HEK293 (cell line): ENCODE measurements around the gene SLC48A1.

Experiments
- AEBP2 ChIP-seq: fragments of 450-650 bp; formaldehyde crosslinking; IDR thresholded peaks from 2 replicates; pipeline ENCODE4 v1.5.1; 2016; ENCODE audit warnings: missing biosample characterization, missing genetic modification characterization, borderline replicate concordance
- ATF2 ChIP-seq: fragments of 450-650 bp; formaldehyde crosslinking; IDR thresholded peaks from 2 replicates; pipeline ENCODE4 v1.5.1; 2016; ENCODE audit warnings: missing biosample characterization, missing genetic modification characterization, low read depth
- CTCF ChIP-seq: fragments of 450-650 bp; formaldehyde crosslinking; IDR thresholded peaks from 2 replicates; pipeline ENCODE4 v1.5.1; 2016; ENCODE audit warnings: missing biosample characterization, missing genetic modification characterization
- KLF8 ChIP-seq: fragments of 450-650 bp; formaldehyde crosslinking; IDR thresholded peaks from 2 replicates; pipeline ENCODE4 v1.5.1; 2016; ENCODE audit warnings: missing biosample characterization, missing genetic modification characterization
- PRDM4 ChIP-seq: fragments of 450-650 bp; formaldehyde crosslinking; IDR thresholded peaks from 2 replicates; pipeline ENCODE4 v1.5.1; 2017; ENCODE audit warnings: missing biosample characterization, missing genetic modification characterization
- TCF7L2 ChIP-seq: IDR thresholded peaks from 2 replicates; pipeline ENCODE4 v1.6.1; 2011; ENCODE audit warnings: low read depth, mild to moderate bottlenecking, inconsistent platforms, low read length, moderate library complexity, borderline replicate concordance
- ZNF10 ChIP-seq: fragments of 450-650 bp; formaldehyde crosslinking; IDR thresholded peaks from 2 replicates; pipeline ENCODE4 v1.5.1; 2017; ENCODE audit warnings: missing biosample characterization, missing genetic modification characterization
- ZNF146 ChIP-seq: fragments of 450-650 bp; formaldehyde crosslinking; IDR thresholded peaks from 2 replicates; pipeline ENCODE4 v1.5.1; 2016; ENCODE audit warnings: missing biosample characterization, missing genetic modification characterization
- ZNF23 ChIP-seq: fragments of 450-650 bp; formaldehyde crosslinking; IDR thresholded peaks from 2 replicates; pipeline ENCODE4 v1.5.1; 2016; ENCODE audit warnings: missing biosample characterization, missing genetic modification characterization, borderline replicate concordance
- ZNF530 ChIP-seq: fragments of 450-650 bp; formaldehyde crosslinking; IDR thresholded peaks from 2 replicates; pipeline ENCODE4 v1.5.1; 2016; ENCODE audit warnings: low read depth, missing biosample characterization, missing genetic modification characterization

- TF ChIP-seq CTCF = 0 out of 2 replicates have a peak, but pooled peaks have one; percentile 16
- no peak for TF ChIP-seq PRDM4 (tag by site-specific recombination)
- no peak for TF ChIP-seq ZNF530 (tag by site-specific recombination)
- TF ChIP-seq ZNF146 (tag by site-specific recombination) = no peak
- TF ChIP-seq TCF7L2 = no peak
- TF ChIP-seq ATF2 (tag by site-specific recombination) = no peak
- TF ChIP-seq KLF8 (tag by site-specific recombination) = no peak
- no peak for TF ChIP-seq AEBP2 (tag by site-specific recombination)
- no peak for TF ChIP-seq ZNF23 (tag by site-specific recombination)
- no peak for TF ChIP-seq ZNF10 (tag by site-specific recombination)
Measured at GRCh38 chr12:47747596-47748506, 25.2 kb upstream of the SLC48A1 start.
